ENCODE measurements around the gene NOA1. TPM values are rescaled to one million over a fixed set of nuclear protein-coding genes. Genes with fewer than 3 reads are reported as not detected.

NOA1 gene
- polyA plus RNA-seq, 3 donors = 10.4 to 12.6 (median 11.5) TPM

GRCh38 chr4:56971383-56971782, 6.0 kb downstream of the NOA1 start:
- peaks cover 16 to 18% of the 10 kb centered on the region in 2 donors for H3K4me1 ChIP-seq (ENCODE audit: control insufficient read depth in 1 of 2, insufficient read depth in 2 of 2, low read length in 2 of 2)
- no peak overlapping the region for H3K4me3 ChIP-seq (replicated peaks in 1 of 3; ENCODE audit: low read depth in 2 of 3, low read length in 3 of 3)
- H3K36me3 ChIP-seq (replicated peaks in 1 of 2; ENCODE audit: control insufficient read depth in 1 of 2, insufficient read depth in 2 of 2, low read length in 2 of 2) = peaks cover 70 to 81% of the 10 kb centered on the region in 2 donors
- H3K9ac ChIP-seq (ENCODE audit: insufficient read depth, low read length, poor library complexity, severe bottlenecking) = no peak overlapping the region
- no peak overlapping the region for H3K4me2 ChIP-seq (replicated peaks; ENCODE audit: extremely low read depth, low read length, poor library complexity, severe bottlenecking)
- WGBS (ENCODE audit: insufficient coverage) = 100% methylated on average over 2 of the region's 2 CpGs
- H2AFZ ChIP-seq (ENCODE audit: insufficient read depth, low read depth, low read length, poor library complexity, severe bottlenecking) = no peak overlapping the region
- Mint-ChIP-seq H3K27me3 (ENCODE audit: low read depth in 3 of 3) (peaks cover 0 to 1% (median 0%) of the 10 kb centered on the region in 3 donors), H3K27ac (peak overlapping the region in 1 of 7 donors; percentile 13), H3K9me3 (peaks cover 0 to 9% (median 3%) of the 10 kb centered on the region in 7 donors), H3K4me1 (peaks cover 14% of the 10 kb centered on the region), H3K36me3 (peaks cover 68 to 82% of the 10 kb centered on the region in 2 donors), H3K4me3 (no peak overlapping the region)
- H4K20me1 ChIP-seq (ENCODE audit: insufficient read depth, low read length) = peaks cover 24% of the 10 kb centered on the region
- DNase-seq = no peak
- no peak overlapping the region for H3K27ac ChIP-seq (ENCODE audit: low read depth in 1 of 2, low read length in 2 of 2)
- no peaks in the 10 kb centered on the region for H3K27me3 ChIP-seq (ENCODE audit: control insufficient read depth in 2 of 2, insufficient read depth in 2 of 2, low read length in 2 of 2)
- peaks cover 4 to 14% of the 10 kb centered on the region in 2 donors for H3K9me3 ChIP-seq (replicated peaks in 1 of 2; ENCODE audit: control insufficient read depth in 1 of 2, insufficient read depth in 1 of 2, low read length in 2 of 2)
- TF ChIP-seq CTCF (IDR thresholded peaks at IDR 0.05) = no peak
- peaks cover 40% of the 10 kb centered on the region for H3K79me2 ChIP-seq (ENCODE audit: insufficient read depth, low read length)
- intact Hi-C loops (cut with micrococcal nuclease) = no loop called here

- no peak for DNase-seq
- Mint-ChIP-seq H3K9me3 (no peaks in the 10 kb centered on the region), H3K4me3 (no peak overlapping the region), H3K36me3 (peaks cover 32 to 43% of the 10 kb centered on the region in 2 donors), H3K4me1 (peaks cover 15% of the 10 kb centered on the region), H3K27me3 (ENCODE audit: low read depth in 3 of 3) (no peaks in the 10 kb centered on the region), H3K27ac (no peak overlapping the region)
- Histone ChIP-seq H3K4me2 (replicated peaks; ENCODE audit: extremely low read depth, low read length, poor library complexity, severe bottlenecking) (no peak overlapping the region), H3K4me1 (ENCODE audit: control insufficient read depth in 1 of 2, insufficient read depth in 2 of 2, low read length in 2 of 2) (peaks cover 11 to 16% of the 10 kb centered on the region in 2 donors), H3K9ac (ENCODE audit: insufficient read depth, low read length, poor library complexity, severe bottlenecking) (no peak overlapping the region), H2AFZ (ENCODE audit: insufficient read depth, low read depth, low read length, poor library complexity, severe bottlenecking) (no peak overlapping the region), H3K27me3 (ENCODE audit: control insufficient read depth in 2 of 2, insufficient read depth in 2 of 2, low read length in 2 of 2) (no peaks in the 10 kb centered on the region), H4K20me1 (ENCODE audit: insufficient read depth, low read length) (no peaks in the 10 kb centered on the region), H3K27ac (ENCODE audit: low read depth in 1 of 2, low read length in 2 of 2) (no peak overlapping the region), H3K9me3 (replicated peaks in 1 of 2; ENCODE audit: control insufficient read depth in 1 of 2, insufficient read depth in 1 of 2, low read length in 2 of 2) (no peaks in the 10 kb centered on the region), H3K36me3 (replicated peaks in 1 of 2; ENCODE audit: control insufficient read depth in 1 of 2, insufficient read depth in 2 of 2, low read length in 2 of 2) (peaks cover 36 to 43% of the 10 kb centered on the region in 2 donors), H3K79me2 (ENCODE audit: insufficient read depth, low read length) (no peaks in the 10 kb centered on the region), H3K4me3 (replicated peaks in 1 of 3; ENCODE audit: low read depth in 2 of 3, low read length in 3 of 3) (no peak overlapping the region)
- TF ChIP-seq CTCF (IDR thresholded peaks at IDR 0.05) = no peak
- WGBS (ENCODE audit: insufficient coverage) = no CpG with 5 or more reads among the region's 2 CpGs
- intact Hi-C loops (cut with micrococcal nuclease) = no loop called here
Measured at GRCh38 chr4:56961107-56961500, 16.3 kb downstream of the NOA1 start.

Data from CD14-positive monocyte (primary cell).